ENCODE measurements around the gene TCF4.

TCF4 gene

DNA sequence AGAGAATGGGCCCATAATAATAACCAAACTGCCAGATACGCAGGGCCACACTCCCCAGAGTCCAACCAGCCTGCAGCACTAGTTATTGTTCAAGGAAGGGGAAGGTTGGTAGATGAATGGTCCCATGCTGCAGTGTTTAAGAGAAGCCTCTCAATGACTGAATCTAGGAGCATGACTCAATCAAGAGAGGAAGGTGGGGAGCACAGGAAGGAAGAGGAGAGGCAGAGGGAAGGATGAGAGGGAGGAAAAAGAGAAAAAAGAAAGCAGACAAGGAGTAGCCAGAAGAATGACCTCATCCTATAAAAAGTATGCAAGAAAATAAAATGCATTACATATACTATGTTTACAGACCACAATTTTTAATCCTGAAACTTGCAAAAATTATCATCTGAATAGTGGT, 174.5 kb downstream of the TCF4 start (continued):
- no peak for TF ChIP-seq TCF4 (CRISPR knock-in tag; IDR thresholded peaks at IDR 0.05; ENCODE audit: borderline replicate concordance)

DNA sequence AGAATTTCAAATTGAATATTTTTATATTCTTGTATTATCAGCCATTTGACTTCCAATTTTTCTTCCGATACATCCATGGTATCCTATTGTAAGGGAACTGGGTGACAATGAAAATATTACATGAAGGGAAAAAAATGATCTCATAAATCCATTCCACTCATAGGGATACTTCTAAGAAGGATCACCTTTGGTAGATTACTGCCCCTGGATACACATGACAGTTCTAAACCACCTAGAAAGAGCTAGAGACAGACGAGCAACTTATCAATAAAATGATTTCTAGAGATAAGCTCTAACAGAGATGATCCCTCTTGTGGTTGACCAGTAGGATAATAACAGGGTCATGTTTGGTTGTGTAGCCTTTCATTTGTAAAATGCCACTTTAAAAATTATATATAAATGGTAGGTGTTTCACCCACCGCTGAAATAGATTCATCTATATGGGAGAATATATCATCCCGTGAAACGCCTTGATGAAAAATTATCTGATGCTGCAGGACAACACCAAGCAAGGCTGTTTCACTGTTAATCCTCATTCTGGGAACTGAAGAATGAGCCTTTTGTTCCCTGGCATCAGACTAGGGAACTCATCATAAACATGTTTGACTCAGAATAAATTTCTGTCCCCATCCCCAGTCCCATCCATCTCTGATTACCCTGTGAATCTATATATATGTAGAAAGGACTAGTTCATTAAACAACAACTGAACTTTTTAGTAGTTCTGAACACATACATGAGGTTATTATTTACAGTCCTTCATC, 180.0 kb downstream of the TCF4 start:
- ATAC-seq = no peak
- TF ChIP-seq ZC3H10 (CRISPR knock-in tag; IDR thresholded peaks at IDR 0.05) (no peak), ZNF8 (CRISPR knock-in tag; IDR thresholded peaks at IDR 0.05) (no peak), ZNF70 (CRISPR knock-in tag; IDR thresholded peaks at IDR 0.05) (no peak), ARNTL (CRISPR knock-in tag; IDR thresholded peaks at IDR 0.05; ENCODE audit: borderline replicate concordance, low read depth) (no peak)

DNA sequence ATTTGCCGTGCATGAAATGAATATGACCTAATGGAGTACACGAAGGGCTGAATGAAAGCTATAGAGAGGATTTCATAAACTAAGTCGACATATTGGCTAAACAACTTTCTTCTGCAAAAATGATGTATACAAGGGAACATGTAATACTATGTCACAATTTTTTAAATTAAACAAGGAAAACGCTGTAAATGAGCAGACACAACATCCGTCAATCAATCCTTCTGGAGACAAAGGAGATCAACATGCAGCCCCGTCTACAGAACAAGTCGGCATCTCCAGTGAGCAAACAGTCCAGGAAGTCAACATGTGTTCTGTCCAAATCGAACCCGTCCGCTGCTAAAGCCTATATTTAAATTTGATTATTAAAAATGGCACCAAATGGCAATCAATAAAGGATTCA, 180.8 kb downstream of the TCF4 start:
- ATAC-seq = no peak; the same call in 2 of the 3 replicates

More for the DNA sequence above, 180.8 kb downstream of the TCF4 start:
- TF ChIP-seq TOX (CRISPR knock-in tag; IDR thresholded peaks at IDR 0.05; ENCODE audit: borderline replicate concordance) (no peak), RARB (CRISPR knock-in tag; IDR thresholded peaks at IDR 0.05) (no peak), ZFP3 (CRISPR knock-in tag; IDR thresholded peaks at IDR 0.05) (no peak), TCF4 (CRISPR knock-in tag; IDR thresholded peaks at IDR 0.05; ENCODE audit: borderline replicate concordance) (no peak), ESRRG (CRISPR knock-in tag; IDR thresholded peaks at IDR 0.05) (no peak), ARNTL (CRISPR knock-in tag; IDR thresholded peaks at IDR 0.05; ENCODE audit: borderline replicate concordance, low read depth) (no peak), ZNF70 (CRISPR knock-in tag; IDR thresholded peaks at IDR 0.05) (no peak), GLIS3 (CRISPR knock-in tag; IDR thresholded peaks at IDR 0.05) (no peak), ZFP30 (CRISPR knock-in tag; IDR thresholded peaks at IDR 0.05) (no peak), ZNF565 (CRISPR knock-in tag; conservative IDR thresholded peaks at IDR 0.05; ENCODE audit: low read depth) (no peak), SNAI2 (CRISPR knock-in tag; IDR thresholded peaks at IDR 0.05) (no peak), BACH2 (CRISPR knock-in tag; IDR thresholded peaks at IDR 0.05; ENCODE audit: borderline replicate concordance) (no peak), ZNF8 (CRISPR knock-in tag; IDR thresholded peaks at IDR 0.05) (no peak)
- TF ChIP-seq, protein P1, sequence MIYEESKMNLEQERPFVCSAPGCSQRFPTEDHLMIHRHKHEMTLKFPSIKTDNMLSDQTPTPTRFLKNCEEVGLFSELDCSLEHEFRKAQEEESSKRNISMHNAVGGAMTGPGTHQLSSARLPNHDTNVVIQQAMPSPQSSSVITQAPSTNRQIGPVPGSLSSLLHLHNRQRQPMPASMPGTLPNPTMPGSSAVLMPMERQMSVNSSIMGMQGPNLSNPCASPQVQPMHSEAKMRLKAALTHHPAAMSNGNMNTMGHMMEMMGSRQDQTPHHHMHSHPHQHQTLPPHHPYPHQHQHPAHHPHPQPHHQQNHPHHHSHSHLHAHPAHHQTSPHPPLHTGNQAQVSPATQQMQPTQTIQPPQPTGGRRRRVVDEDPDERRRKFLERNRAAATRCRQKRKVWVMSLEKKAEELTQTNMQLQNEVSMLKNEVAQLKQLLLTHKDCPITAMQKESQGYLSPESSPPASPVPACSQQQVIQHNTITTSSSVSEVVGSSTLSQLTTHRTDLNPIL (CRISPR knock-in tag; IDR thresholded peaks at IDR 0.05; ENCODE audit: low read depth) = no peak
- TF ChIP-seq, protein P2, sequence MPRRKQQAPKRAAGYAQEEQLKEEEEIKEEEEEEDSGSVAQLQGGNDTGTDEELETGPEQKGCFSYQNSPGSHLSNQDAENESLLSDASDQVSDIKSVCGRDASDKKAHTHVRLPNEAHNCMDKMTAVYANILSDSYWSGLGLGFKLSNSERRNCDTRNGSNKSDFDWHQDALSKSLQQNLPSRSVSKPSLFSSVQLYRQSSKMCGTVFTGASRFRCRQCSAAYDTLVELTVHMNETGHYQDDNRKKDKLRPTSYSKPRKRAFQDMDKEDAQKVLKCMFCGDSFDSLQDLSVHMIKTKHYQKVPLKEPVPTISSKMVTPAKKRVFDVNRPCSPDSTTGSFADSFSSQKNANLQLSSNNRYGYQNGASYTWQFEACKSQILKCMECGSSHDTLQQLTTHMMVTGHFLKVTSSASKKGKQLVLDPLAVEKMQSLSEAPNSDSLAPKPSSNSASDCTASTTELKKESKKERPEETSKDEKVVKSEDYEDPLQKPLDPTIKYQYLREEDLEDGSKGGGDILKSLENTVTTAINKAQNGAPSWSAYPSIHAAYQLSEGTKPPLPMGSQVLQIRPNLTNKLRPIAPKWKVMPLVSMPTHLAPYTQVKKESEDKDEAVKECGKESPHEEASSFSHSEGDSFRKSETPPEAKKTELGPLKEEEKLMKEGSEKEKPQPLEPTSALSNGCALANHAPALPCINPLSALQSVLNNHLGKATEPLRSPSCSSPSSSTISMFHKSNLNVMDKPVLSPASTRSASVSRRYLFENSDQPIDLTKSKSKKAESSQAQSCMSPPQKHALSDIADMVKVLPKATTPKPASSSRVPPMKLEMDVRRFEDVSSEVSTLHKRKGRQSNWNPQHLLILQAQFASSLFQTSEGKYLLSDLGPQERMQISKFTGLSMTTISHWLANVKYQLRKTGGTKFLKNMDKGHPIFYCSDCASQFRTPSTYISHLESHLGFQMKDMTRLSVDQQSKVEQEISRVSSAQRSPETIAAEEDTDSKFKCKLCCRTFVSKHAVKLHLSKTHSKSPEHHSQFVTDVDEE (CRISPR knock-in tag; IDR thresholded peaks at IDR 0.05) = no peak
- TF ChIP-seq, protein P3, sequence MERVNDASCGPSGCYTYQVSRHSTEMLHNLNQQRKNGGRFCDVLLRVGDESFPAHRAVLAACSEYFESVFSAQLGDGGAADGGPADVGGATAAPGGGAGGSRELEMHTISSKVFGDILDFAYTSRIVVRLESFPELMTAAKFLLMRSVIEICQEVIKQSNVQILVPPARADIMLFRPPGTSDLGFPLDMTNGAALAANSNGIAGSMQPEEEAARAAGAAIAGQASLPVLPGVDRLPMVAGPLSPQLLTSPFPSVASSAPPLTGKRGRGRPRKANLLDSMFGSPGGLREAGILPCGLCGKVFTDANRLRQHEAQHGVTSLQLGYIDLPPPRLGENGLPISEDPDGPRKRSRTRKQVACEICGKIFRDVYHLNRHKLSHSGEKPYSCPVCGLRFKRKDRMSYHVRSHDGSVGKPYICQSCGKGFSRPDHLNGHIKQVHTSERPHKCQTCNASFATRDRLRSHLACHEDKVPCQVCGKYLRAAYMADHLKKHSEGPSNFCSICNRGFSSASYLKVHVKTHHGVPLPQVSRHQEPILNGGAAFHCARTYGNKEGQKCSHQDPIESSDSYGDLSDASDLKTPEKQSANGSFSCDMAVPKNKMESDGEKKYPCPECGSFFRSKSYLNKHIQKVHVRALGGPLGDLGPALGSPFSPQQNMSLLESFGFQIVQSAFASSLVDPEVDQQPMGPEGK (CRISPR knock-in tag; IDR thresholded peaks at IDR 0.05; ENCODE audit: borderline replicate concordance) = no peak
- TF ChIP-seq, protein P4, sequence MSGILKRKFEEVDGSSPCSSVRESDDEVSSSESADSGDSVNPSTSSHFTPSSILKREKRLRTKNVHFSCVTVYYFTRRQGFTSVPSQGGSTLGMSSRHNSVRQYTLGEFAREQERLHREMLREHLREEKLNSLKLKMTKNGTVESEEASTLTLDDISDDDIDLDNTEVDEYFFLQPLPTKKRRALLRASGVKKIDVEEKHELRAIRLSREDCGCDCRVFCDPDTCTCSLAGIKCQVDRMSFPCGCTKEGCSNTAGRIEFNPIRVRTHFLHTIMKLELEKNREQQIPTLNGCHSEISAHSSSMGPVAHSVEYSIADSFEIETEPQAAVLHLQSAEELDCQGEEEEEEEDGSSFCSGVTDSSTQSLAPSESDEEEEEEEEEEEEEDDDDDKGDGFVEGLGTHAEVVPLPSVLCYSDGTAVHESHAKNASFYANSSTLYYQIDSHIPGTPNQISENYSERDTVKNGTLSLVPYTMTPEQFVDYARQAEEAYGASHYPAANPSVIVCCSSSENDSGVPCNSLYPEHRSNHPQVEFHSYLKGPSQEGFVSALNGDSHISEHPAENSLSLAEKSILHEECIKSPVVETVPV (CRISPR knock-in tag; IDR thresholded peaks at IDR 0.05) = no peak
- TF ChIP-seq, protein P5, sequence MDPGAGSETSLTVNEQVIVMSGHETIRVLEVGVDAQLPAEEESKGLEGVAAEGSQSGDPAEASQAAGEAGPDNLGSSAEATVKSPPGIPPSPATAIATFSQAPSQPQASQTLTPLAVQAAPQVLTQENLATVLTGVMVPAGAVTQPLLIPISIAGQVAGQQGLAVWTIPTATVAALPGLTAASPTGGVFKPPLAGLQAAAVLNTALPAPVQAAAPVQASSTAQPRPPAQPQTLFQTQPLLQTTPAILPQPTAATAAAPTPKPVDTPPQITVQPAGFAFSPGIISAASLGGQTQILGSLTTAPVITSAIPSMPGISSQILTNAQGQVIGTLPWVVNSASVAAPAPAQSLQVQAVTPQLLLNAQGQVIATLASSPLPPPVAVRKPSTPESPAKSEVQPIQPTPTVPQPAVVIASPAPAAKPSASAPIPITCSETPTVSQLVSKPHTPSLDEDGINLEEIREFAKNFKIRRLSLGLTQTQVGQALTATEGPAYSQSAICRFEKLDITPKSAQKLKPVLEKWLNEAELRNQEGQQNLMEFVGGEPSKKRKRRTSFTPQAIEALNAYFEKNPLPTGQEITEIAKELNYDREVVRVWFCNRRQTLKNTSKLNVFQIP (CRISPR knock-in tag; IDR thresholded peaks at IDR 0.05; ENCODE audit: borderline replicate concordance, low read depth) = no peak

Measured in SK-N-SH treated with all-trans-retinoic acid at 6 μM for 48 hours (cell line).